HepG2 (cell line): ENCODE results near the gene PLXDC2. TPM values are rescaled to one million over a fixed set of nuclear protein-coding genes. Genes with fewer than 3 reads are reported as not detected.

Experiments
- ATAC-seq: fragments of 200-7000 bp; cut with Tn5 transposase; 3 replicates; pipeline ENCODE4 v1.9.1; 2020; ENCODE audit warnings: mild to moderate bottlenecking, moderate library complexity
- BruUV-seq: library from RNA; stranded (reverse); fragments of 400-500 nt; replicated peaks from 2 replicates; lab custom pipeline; 2021; lab: Mats Ljungman, UMichigan
- CTCF ChIA-PET: fragments of 300-600 bp; formaldehyde crosslinking; extraction: SDS; loops from one replicate; lab custom pipeline; 2021; ENCODE audit warnings: low total read pairs, inconsistent platforms, low intra/inter-chr PET ratio; lab: Yijun Ruan, JAX
- POLR2A ChIA-PET: fragments of 350-600 bp; sonication (Branson Sonifier 250); formaldehyde crosslinking; loops from one replicate; lab custom pipeline; 2020; ENCODE audit warnings: antibody characterized with exemption, inconsistent platforms; lab: Yijun Ruan, JAX
- DNase-seq: peaks from one replicate; pipeline ENCODE4 v3.0.0-alpha.2; 2015; ENCODE audit warnings: low spot score
- FAIRE-seq: peaks from 3 replicates; lab custom pipeline; 2011; peaks lifted over from hg19 to GRCh38; lab: Jason Lieb, UNC
- H2AFZ ChIP-seq: one replicate; pipeline ENCODE4 v1.6.1; 2011; ENCODE audit warnings: low read length, inconsistent platforms
- H3K27ac ChIP-seq: fragments of 300-600 bp; 3 replicates; pipeline ENCODE4 v1.8.0; 2011; ENCODE audit warnings: mixed run types, mild to moderate bottlenecking, mixed read lengths, low read length, inconsistent platforms; ENCODE audit not compliant: insufficient read depth; ENCODE audit errors: extremely low read length
- H3K27me3 ChIP-seq, 2 experiments: fragments of 200-600 bp in 1 of 2; 2 replicates in 1 of 2; 3 replicates in 1 of 2; pipeline versions ENCODE4 v1.6.0 to v1.8.0; 2011; ENCODE audit warnings: low read length in 2 of 2, mild to moderate bottlenecking in 2 of 2, moderate library complexity in 2 of 2, inconsistent platforms in 1 of 2; ENCODE audit not compliant: insufficient read depth in 2 of 2, control insufficient read depth in 1 of 2
- H3K36me3 ChIP-seq, 2 experiments: fragments of 200-600 bp in 1 of 2; replicated peaks in 1 of 2; 2 replicates in 1 of 2; 3 replicates in 1 of 2; pipeline versions ENCODE4 v1.5.1 to v1.8.0; 2011; ENCODE audit warnings: low read length in 2 of 2, inconsistent platforms in 1 of 2; ENCODE audit not compliant: insufficient read depth in 2 of 2, control insufficient read depth in 1 of 2
- H3K4me1 ChIP-seq: 2 replicates; pipeline ENCODE4 v1.5.1; 2012; ENCODE audit warnings: low read length, inconsistent platforms; ENCODE audit not compliant: insufficient read depth
- H3K4me2 ChIP-seq: 2 replicates; pipeline ENCODE4 v1.6.0; 2011; ENCODE audit warnings: low read depth, low read length, inconsistent platforms
- H3K4me3 ChIP-seq, 3 experiments: fragments of 200-600 bp in 1 of 3; sonication (generic), shearing (Covaris generic) in 1 of 3; replicated peaks in 1 of 3; 2 replicates each; pipeline ENCODE4 v1.5.1; 2011 to 2016; ENCODE audit warnings: low read length in 3 of 3, inconsistent platforms in 2 of 3, low read depth in 2 of 3, mild to moderate bottlenecking in 2 of 3, control low read depth in 1 of 3, mixed read lengths in 1 of 3; ENCODE audit not compliant: insufficient read depth in 1 of 3
- H3K79me2 ChIP-seq: one replicate; pipeline ENCODE4 v1.6.1; 2011; ENCODE audit warnings: low read length, inconsistent platforms; ENCODE audit not compliant: insufficient read depth
- H3K9ac ChIP-seq: 2 replicates; pipeline ENCODE4 v1.6.0; 2011; ENCODE audit warnings: mild to moderate bottlenecking, low read depth, low read length, inconsistent platforms; ENCODE audit not compliant: insufficient read depth
- H3K9me3 ChIP-seq: 2 replicates; pipeline ENCODE4 v1.5.1; 2012; ENCODE audit warnings: mild to moderate bottlenecking, low read length
- H4K20me1 ChIP-seq: 2 replicates; pipeline ENCODE4 v1.6.0; 2011; ENCODE audit warnings: inconsistent platforms, mild to moderate bottlenecking, low read length, moderate library complexity; ENCODE audit not compliant: insufficient read depth
- BHLHE40 ChIP-seq: IDR thresholded peaks from 2 replicates; pipeline ENCODE4 v1.6.1; 2011; ENCODE audit warnings: low read length, improper control_type of control experiment
- DPF2 ChIP-seq: sonication (generic); formaldehyde crosslinking; IDR thresholded peaks from 2 replicates; pipeline ENCODE4 v1.4.0; 2020; ENCODE audit warnings: mild to moderate bottlenecking, low read depth, missing genetic modification reagents, borderline replicate concordance
- GFI1 ChIP-seq: sonication (generic); formaldehyde crosslinking; IDR thresholded peaks from 2 replicates; pipeline ENCODE4 v1.5.0; 2020; ENCODE audit warnings: missing genetic modification reagents, mild to moderate bottlenecking, borderline replicate concordance
- HNF1B ChIP-seq: sonication (generic); formaldehyde crosslinking; IDR thresholded peaks from 2 replicates; pipeline ENCODE4 v1.5.1; 2020; ENCODE audit warnings: mild to moderate bottlenecking, moderate library complexity, missing genetic modification reagents
- NCOA5 ChIP-seq: sonication (generic); formaldehyde crosslinking; IDR thresholded peaks from 2 replicates; pipeline ENCODE4 v1.4.0; 2020; ENCODE audit warnings: missing genetic modification reagents
- POLR2G ChIP-seq: fragments of 200-400 bp; formaldehyde crosslinking; IDR thresholded peaks from 2 replicates; pipeline ENCODE4 v1.6.1; 2018; ENCODE audit warnings: mild to moderate bottlenecking, low read depth, low read length, moderate library complexity
- RBAK ChIP-seq: sonication (generic); formaldehyde crosslinking; IDR thresholded peaks from 2 replicates; pipeline ENCODE4 v1.5.1; 2020; ENCODE audit warnings: mild to moderate bottlenecking, missing genetic modification reagents
- SAFB2 ChIP-seq: sonication (generic); formaldehyde crosslinking; IDR thresholded peaks from 2 replicates; pipeline ENCODE4 v1.5.1; 2020; ENCODE audit warnings: missing genetic modification reagents, low read depth, mild to moderate bottlenecking, borderline replicate concordance
- ZGPAT ChIP-seq: IDR thresholded peaks from 2 replicates; pipeline ENCODE4 v1.6.1; 2016; ENCODE audit warnings: mild to moderate bottlenecking
- ZNF24 ChIP-seq: fragments of 450-650 bp; IDR thresholded peaks from 2 replicates; pipeline ENCODE4 v1.6.1; 2017; ENCODE audit warnings: antibody characterized with exemption, mild to moderate bottlenecking
- ZNF430 ChIP-seq: sonication (generic); formaldehyde crosslinking; IDR thresholded peaks from 2 replicates; pipeline ENCODE4 v1.9.0; 2021; ENCODE audit warnings: mild to moderate bottlenecking, missing genetic modification reagents
- WGBS: methylation state at CpG from one replicate; pipeline ENCODE4 v1.1.6; 2017; ENCODE audit warnings: low lambda C conversion rate; 5-methylcytosine and 5-hydroxymethylcytosine counted together
- in situ Hi-C: cut with HindIII; loops from 2 replicates; pipeline ENCODE4 v1.10.0; 2017; ENCODE audit warnings: low pct_unique_long_range_greater_than_20kb; ENCODE audit not compliant: extremely low pct_ligation_motif_present
- intact Hi-C: fragments of 100-400 bp; cut with micrococcal nuclease; formaldehyde crosslinking; loops from one replicate; pipeline ENCODE4 v1.10.0; 2022; ENCODE audit not compliant: unreplicated experiment
- polyA plus RNA-seq, 8 experiments: library from polyadenylated mRNA; depleted of rRNA in 3 of 8; stranded (reverse) in 7 of 8; unstranded in 1 of 8; fragments of >200 nt; fragmentation: Illumina TruSeq in 4 of 8; extraction: Trizol in 4 of 8; gene quantifications; 2 replicates each; pipeline versions ENCODE4 v1.2.1 to v1.2.3, GENCODE V29; 2011 to 2016; ENCODE audit warnings: low read depth in 4 of 8, missing spikeins in 1 of 8, mixed read lengths in 1 of 8; ENCODE audit not compliant: insufficient read depth in 1 of 8
- total RNA-seq, 5 experiments: library from RNA; depleted of rRNA; stranded (reverse); fragments of >200 nt; fragmentation: Illumina TruSeq; extraction: Trizol; gene quantifications; 2 replicates each; pipeline ENCODE4 v1.2.3, GENCODE V29; 2016; ENCODE audit warnings: low read depth in 1 of 5

PLXDC2 gene
- total and polyA plus RNA-seq, 2 of the 13 experiments (the other 11 are each of a cell fraction or from before 2014, with no cell fraction given) = 2.1 to 2.4 TPM

- ChIA-PET POLR2A (no interaction called here), CTCF (no interaction called here)
- H2AFZ ChIP-seq = no peak overlapping the region
- intact Hi-C loops = no loop called here
- peaks cover 4% of the 10 kb centered on the region; the same call in 1 of the 2 replicates for H3K9me3 ChIP-seq
- H3K9ac ChIP-seq = no peak overlapping the region
- 27% methylated on average over 3 of the region's 3 CpGs for WGBS
- H3K4me1 ChIP-seq = no peaks in the 10 kb centered on the region
- no peaks in the 10 kb centered on the region for H3K36me3 ChIP-seq
- no peak overlapping the region for H3K4me2 ChIP-seq
- H3K4me3 ChIP-seq = no peak overlapping the region
- no peak for DNase-seq
- no peak overlapping the region for H3K27ac ChIP-seq
- no peak for FAIRE-seq
- H4K20me1 ChIP-seq = no peaks in the 10 kb centered on the region
- in situ Hi-C loops = no loop called here
- no peaks in the 10 kb centered on the region for H3K79me2 ChIP-seq
- ATAC-seq = peak; percentile 69
- no peaks in the 10 kb centered on the region for H3K27me3 ChIP-seq
- no TSS peak for BruUV-seq
- TF ChIP-seq NCOA5 (CRISPR knock-in tag) (no peak), BHLHE40 (peak; percentile 61; the same call in 1 of the 2 replicates), SAFB2 (CRISPR knock-in tag) (no peak), DPF2 (CRISPR knock-in tag) (no peak)
Observed at GRCh38 chr10:19929506-19930140, 113.4 kb downstream of the PLXDC2 start.

DNA sequence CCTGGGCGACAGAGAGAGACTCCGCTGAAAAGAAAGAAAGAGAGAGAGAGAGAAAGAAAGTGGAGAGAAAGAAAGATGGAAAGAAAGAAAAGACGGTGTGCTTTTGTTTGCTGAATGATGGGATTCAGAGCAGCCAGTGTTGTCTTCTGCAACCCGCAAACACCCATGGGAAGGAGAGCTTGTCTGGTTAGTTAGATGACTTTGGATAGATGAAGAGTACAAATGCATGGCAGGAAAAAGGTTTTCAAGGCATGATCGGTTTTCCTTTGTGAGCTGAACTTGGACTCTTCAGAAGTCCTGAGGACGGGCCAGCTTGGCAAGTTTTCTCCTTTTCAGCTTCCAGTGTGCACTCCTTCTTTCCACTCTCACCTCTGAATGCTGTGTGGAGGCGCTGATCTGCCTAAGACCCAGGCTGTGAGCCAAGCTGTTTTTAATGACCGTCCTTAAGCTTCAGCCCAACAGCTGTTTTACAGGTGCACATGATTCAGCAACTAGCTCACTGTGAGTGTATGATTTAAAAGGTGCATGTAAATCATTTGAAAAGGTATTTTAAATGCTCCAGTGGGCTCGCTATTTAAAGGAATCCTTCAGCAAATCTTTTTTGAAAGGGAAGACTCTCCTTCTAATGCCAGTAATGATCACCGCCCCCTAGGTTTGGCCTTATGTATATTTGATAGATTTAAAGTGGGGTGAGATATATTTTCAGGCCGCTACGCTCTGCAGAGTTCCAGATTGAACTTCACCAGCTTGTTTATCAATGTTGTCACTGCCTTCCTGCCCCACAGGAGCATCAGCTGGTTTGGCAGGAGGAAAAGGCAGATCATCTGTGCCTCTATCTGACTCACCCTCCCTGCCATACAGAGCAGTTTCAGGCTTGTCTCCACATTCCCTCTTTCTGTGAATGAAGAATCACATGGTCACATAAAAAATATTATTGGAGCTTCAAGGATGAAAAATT is 115.0 kb downstream of the PLXDC2 start:
- Histone ChIP-seq H3K9ac (no peak overlapping the region), H4K20me1 (no peaks in the 10 kb centered on the region), H3K79me2 (no peaks in the 10 kb centered on the region), H3K27ac (no peak overlapping the region), H3K4me3 (no peak overlapping the region), H2AFZ (no peak overlapping the region), H3K9me3 (peaks cover 4% of the 10 kb centered on the region; the same call in 1 of the 2 replicates), H3K4me1 (no peaks in the 10 kb centered on the region), H3K4me2 (no peak overlapping the region), H3K27me3 (no peaks in the 10 kb centered on the region), H3K36me3 (no peaks in the 10 kb centered on the region)
- WGBS = 48% methylated on average over 12 of the region's 12 CpGs
- ChIA-PET POLR2A (no interaction called here), CTCF (no interaction called here)
- in situ Hi-C loops (no loop called here), intact Hi-C loops (no loop called here)
- ATAC-seq (no peak), DNase-seq (no peak), FAIRE-seq (no peak)
- BruUV-seq = no TSS peak
- TF ChIP-seq ZNF430 (CRISPR knock-in tag) = no peak
- no peak for TF ChIP-seq ZNF24
- TF ChIP-seq ZGPAT (CRISPR knock-in tag) = no peak
- no peak for TF ChIP-seq RBAK (CRISPR knock-in tag)
- no peak for TF ChIP-seq HNF1B
- TF ChIP-seq GFI1 (CRISPR knock-in tag) = no peak
- TF ChIP-seq POLR2G = no peak
